K562 (cell line): ENCODE results near the gene CENPT. TPM values are rescaled to one million over a fixed set of nuclear protein-coding genes. Genes with fewer than 3 reads are reported as not detected.

Experiments
- ATAC-seq: fragments of 200-7000 bp; cut with Tn5 transposase; 3 replicates; pipeline ENCODE4 v1.9.1; 2020; ENCODE audit warnings: moderate library complexity
- BruUV-seq: library from RNA; stranded (reverse); fragments of 400-500 nt; replicated peaks from 2 replicates; lab custom pipeline; 2021; lab: Mats Ljungman, UMichigan
- CTCF ChIA-PET: fragments of 300-600 bp; formaldehyde crosslinking; extraction: SDS; loops from one replicate; lab custom pipeline; 2021; ENCODE audit warnings: low intra/inter-chr PET ratio; lab: Yijun Ruan, JAX
- POLR2A ChIA-PET: fragments of 300-600, 350-650 bp; sonication (Branson Sonifier 250); formaldehyde crosslinking; extraction: SDS; loops from one replicate; lab custom pipeline; 2021; ENCODE audit warnings: antibody characterized with exemption, inconsistent platforms; lab: Yijun Ruan, JAX
- DNase-seq, 4 experiments: peaks; one replicate each; pipeline versions ENCODE4 v3.0.0 to v3.0.0-alpha.2; 2011 to 2018; ENCODE audit warnings: low spot score in 3 of 4, mixed read lengths in 3 of 4; ENCODE audit errors: extremely low read depth in 1 of 4
- FAIRE-seq: peaks from 2 replicates; lab custom pipeline; 2011; peaks lifted over from hg19 to GRCh38; lab: Jason Lieb, UNC
- H2AFZ ChIP-seq: 2 replicates; pipeline ENCODE4 v1.6.0; 2011; ENCODE audit warnings: low read depth, low read length, control low read depth, inconsistent platforms
- H3K27ac ChIP-seq: fragments of 200-600 bp; 3 replicates; pipeline ENCODE4 v1.8.0; 2011; ENCODE audit warnings: low read depth, mild to moderate bottlenecking, control low read depth, inconsistent platforms, low read length, moderate library complexity, mixed read lengths; ENCODE audit errors: extremely low read depth
- H3K27me3 ChIP-seq, 2 experiments: fragments of 300-600 bp in 1 of 2; 2 replicates in 1 of 2; 3 replicates in 1 of 2; pipeline versions ENCODE4 v1.6.0 to v1.8.0; 2011; ENCODE audit warnings: inconsistent platforms in 2 of 2, low read length in 2 of 2, mild to moderate bottlenecking in 1 of 2, mixed read lengths in 1 of 2, moderate library complexity in 1 of 2; ENCODE audit not compliant: control insufficient read depth in 2 of 2, insufficient read depth in 2 of 2
- H3K36me3 ChIP-seq: fragments of 300-600 bp; 3 replicates; pipeline ENCODE4 v1.8.0; 2011; ENCODE audit warnings: mild to moderate bottlenecking, low read length, inconsistent platforms; ENCODE audit not compliant: control insufficient read depth, insufficient read depth
- H3K4me1 ChIP-seq, 2 experiments: fragments of 200-600 bp in 1 of 2; replicated peaks in 1 of 2; 2 replicates in 1 of 2; 3 replicates in 1 of 2; pipeline versions ENCODE4 v1.5.1 to v1.8.0; 2011; ENCODE audit warnings: inconsistent platforms in 2 of 2, low read length in 2 of 2, mild to moderate bottlenecking in 1 of 2, mixed read lengths in 1 of 2, moderate library complexity in 1 of 2; ENCODE audit not compliant: control insufficient read depth in 2 of 2, insufficient read depth in 2 of 2
- H3K4me2 ChIP-seq: 2 replicates; pipeline ENCODE4 v1.6.1; 2011; ENCODE audit warnings: low read length, control low read depth, inconsistent platforms, mixed read lengths; ENCODE audit not compliant: insufficient read depth
- H3K4me3 ChIP-seq: fragments of 200-600 bp; sonication (generic), shearing (Covaris generic); 2 replicates; pipeline ENCODE4 v1.5.1; 2016; ENCODE audit warnings: control low read depth, inconsistent platforms
- H3K79me2 ChIP-seq: fragments of 200-600 bp; 3 replicates; pipeline ENCODE4 v1.8.0; 2011; ENCODE audit warnings: low read length, inconsistent platforms; ENCODE audit not compliant: control insufficient read depth, insufficient read depth
- H3K9ac ChIP-seq, 2 experiments: 2 replicates each; pipeline versions ENCODE4 v1.6.0 to v1.6.1; 2011; ENCODE audit warnings: low read depth in 2 of 2, low read length in 2 of 2, control low read depth in 1 of 2, inconsistent platforms in 1 of 2, mild to moderate bottlenecking in 1 of 2, mixed read lengths in 1 of 2; ENCODE audit not compliant: insufficient read depth in 1 of 2
- H3K9me1 ChIP-seq: one replicate; pipeline ENCODE4 v1.6.0; 2011; ENCODE audit warnings: inconsistent platforms, mild to moderate bottlenecking, low read length, moderate library complexity; ENCODE audit not compliant: control insufficient read depth, insufficient read depth
- H3K9me3 ChIP-seq: replicated peaks from 2 replicates; pipeline ENCODE4 v1.5.1; 2011; ENCODE audit warnings: low read depth, low read length, inconsistent platforms; ENCODE audit not compliant: control insufficient read depth, insufficient read depth
- H4K20me1 ChIP-seq: replicated peaks from 2 replicates; pipeline ENCODE4 v1.6.1; 2011; ENCODE audit warnings: low read length, inconsistent platforms, mixed read lengths; ENCODE audit not compliant: control insufficient read depth, insufficient read depth
- ZEB2 ChIP-seq: fragments of 450-650 bp; IDR thresholded peaks from 2 replicates; pipeline ENCODE4 v1.6.1; 2016
- WGBS: fragments of 100-300 bp; shearing (Covaris generic); methylation state at CpG from one replicate; pipeline ENCODE4 v1.1.6; 2016; ENCODE audit warnings: low coverage, mixed read lengths; ENCODE audit not compliant: insufficient coverage; ENCODE audit errors: missing lambda C conversion rate; 5-methylcytosine and 5-hydroxymethylcytosine counted together
- in situ Hi-C: fragments of 300-500 bp; cut with MboI; formaldehyde crosslinking; loops from 4 replicates; pipeline ENCODE4 v1.15.0; 2018; ENCODE audit warnings: inconsistent platforms, mixed read lengths
- intact Hi-C: fragments of 100-400 bp; cut with micrococcal nuclease; formaldehyde crosslinking; loops from 2 replicates; pipeline ENCODE4 v1.14.2; 2022
- polyA plus RNA-seq, 8 experiments: library from polyadenylated mRNA; depleted of rRNA in 4 of 8; stranded (reverse) in 5 of 8; unstranded in 3 of 8; fragments of >200 nt; fragmentation: Nextera tagmentation in 2 of 8; fragmentation: Illumina TruSeq in 1 of 8; extraction: Ambion mirVana in 2 of 8; extraction: Trizol in 1 of 8; gene quantifications; 2 replicates each; pipeline versions ENCODE4 v1.2.1 to v1.2.3, GENCODE V29; 2011 to 2014; ENCODE audit warnings: inconsistent platforms in 1 of 8, missing spikeins in 1 of 8
- total RNA-seq, 7 experiments: library from RNA; depleted of rRNA in 6 of 7; stranded (reverse); fragments of >200 nt in 6 of 7; fragmentation: Illumina TruSeq in 2 of 7; extraction: Trizol in 2 of 7; gene quantifications; 2 replicates each; pipeline versions ENCODE4 v1.2.1 to v1.2.3, GENCODE V29; 2011 to 2021; ENCODE audit warnings: low replicate concordance in 1 of 7
- TF ChIP-seq, protein P1 (sequence below): sonication (generic); formaldehyde crosslinking; IDR thresholded peaks from 2 replicates; pipeline ENCODE4 v1.8.1; 2023; ENCODE audit warnings: mild to moderate bottlenecking, missing genetic modification reagents

The CENPT gene
- total and polyA plus RNA-seq, 9 of the 15 experiments (the other 6 are each of a cell fraction or from before 2014, with no cell fraction given), result 3.6 to 94.2 (median 44.1) TPM

DNA sequence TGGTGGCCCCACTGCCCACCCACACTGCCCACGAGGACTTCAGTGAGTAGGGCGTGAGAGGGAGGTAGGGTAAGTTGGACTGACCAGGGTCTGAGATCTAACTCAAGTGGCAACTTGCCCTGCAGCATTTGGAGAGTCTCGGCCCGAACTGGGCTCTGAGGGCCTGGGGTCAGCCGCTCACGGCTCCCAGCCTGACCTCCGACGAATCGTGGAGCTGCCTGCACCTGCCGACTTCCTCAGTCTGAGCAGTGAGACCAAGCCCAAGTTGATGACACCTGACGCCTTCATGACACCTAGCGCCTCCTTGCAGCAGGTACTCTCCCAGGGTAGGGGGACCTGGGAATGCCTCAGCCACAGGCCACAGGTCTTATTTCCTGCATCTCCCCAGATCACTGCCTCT, 32.0 kb upstream of the CENPT start:
- H3K9me3 ChIP-seq, result no peaks in the 10 kb centered on the region

More for the DNA sequence above, 32.0 kb upstream of the CENPT start:
- H3K4me2 ChIP-seq, result no peak overlapping the region
- H3K27ac ChIP-seq, result no peak overlapping the region
- no peaks in the 10 kb centered on the region for H3K27me3 ChIP-seq
- no peak for DNase-seq
- intact Hi-C loops (no loop called here), in situ Hi-C loops (no loop called here)
- FAIRE-seq, result no peak
- H2AFZ ChIP-seq, result no peak overlapping the region
- ATAC-seq, result no peak
- TF ChIP-seq, protein P1, sequence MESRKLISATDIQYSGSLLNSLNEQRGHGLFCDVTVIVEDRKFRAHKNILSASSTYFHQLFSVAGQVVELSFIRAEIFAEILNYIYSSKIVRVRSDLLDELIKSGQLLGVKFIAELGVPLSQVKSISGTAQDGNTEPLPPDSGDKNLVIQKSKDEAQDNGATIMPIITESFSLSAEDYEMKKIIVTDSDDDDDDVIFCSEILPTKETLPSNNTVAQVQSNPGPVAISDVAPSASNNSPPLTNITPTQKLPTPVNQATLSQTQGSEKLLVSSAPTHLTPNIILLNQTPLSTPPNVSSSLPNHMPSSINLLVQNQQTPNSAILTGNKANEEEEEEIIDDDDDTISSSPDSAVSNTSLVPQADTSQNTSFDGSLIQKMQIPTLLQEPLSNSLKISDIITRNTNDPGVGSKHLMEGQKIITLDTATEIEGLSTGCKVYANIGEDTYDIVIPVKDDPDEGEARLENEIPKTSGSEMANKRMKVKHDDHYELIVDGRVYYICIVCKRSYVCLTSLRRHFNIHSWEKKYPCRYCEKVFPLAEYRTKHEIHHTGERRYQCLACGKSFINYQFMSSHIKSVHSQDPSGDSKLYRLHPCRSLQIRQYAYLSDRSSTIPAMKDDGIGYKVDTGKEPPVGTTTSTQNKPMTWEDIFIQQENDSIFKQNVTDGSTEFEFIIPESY, result peak; percentile 58; the same call in 1 of the 2 replicates
- TF ChIP-seq ZEB2, result no peak
- no peak overlapping the region for H3K4me3 ChIP-seq
- peaks cover 99% of the 10 kb centered on the region; the same call in 2 of the 3 replicates for H3K36me3 ChIP-seq
- H3K79me2 ChIP-seq, result peaks cover 24% of the 10 kb centered on the region
- POLR2A ChIA-PET, result interaction anchor here (1.5 kb wide), 1 partner anchor 73 kb away, joined by 3 read pairs; the partner anchor contains the start of genes RANBP10 and TSNAXIP1
- CTCF ChIA-PET, result no interaction called here
- H3K9ac ChIP-seq, result no peak overlapping the region
- H4K20me1 ChIP-seq, result peaks cover 26% of the 10 kb centered on the region
- 97% methylated on average over 12 of the region's 12 CpGs for WGBS
- peaks cover 10 to 24% of the 10 kb centered on the region in 2 experiments; a peak in 4 of 5 replicates for H3K4me1 ChIP-seq
- H3K9me1 ChIP-seq, result no peaks in the 10 kb centered on the region
- no TSS peak for BruUV-seq
